Measurements from ENCODE around the gene JARID2.

Gene JARID2

GRCh38 chr6:15239616-15240364 lies 6.1 kb upstream of the JARID2 start:
- Mint-ChIP-seq H3K27ac (ENCODE audit: low read depth) (no peak overlapping the region), H3K4me1 (no peaks in the 10 kb centered on the region), H3K27me3 (no peaks in the 10 kb centered on the region), H3K4me3 (no peak overlapping the region), H3K9me3 (no peaks in the 10 kb centered on the region), H3K36me3 (ENCODE audit: insufficient read depth) (peaks cover under 1% of the 10 kb centered on the region)
- DNase-seq (ENCODE audit: low spot score in 2 of 2) (no peak), ATAC-seq (replicated peaks; ENCODE audit: extremely low read depth, poor library complexity, severe bottlenecking) (no peak)

GRCh38 chr6:15242503-15242902 lies 3.4 kb upstream of the JARID2 start:
- H3K4me1 Mint-ChIP-seq = peaks cover 16% of the 10 kb centered on the region
- no peaks in the 10 kb centered on the region for H3K27me3 Mint-ChIP-seq
- H3K9me3 Mint-ChIP-seq = no peaks in the 10 kb centered on the region
- DNase-seq (ENCODE audit: low spot score in 2 of 2) = no peak
- no peak overlapping the region for H3K4me3 Mint-ChIP-seq
- H3K27ac Mint-ChIP-seq (ENCODE audit: low read depth) = no peak overlapping the region
- peaks cover 13% of the 10 kb centered on the region for H3K36me3 Mint-ChIP-seq (ENCODE audit: insufficient read depth)
- no peak for ATAC-seq (replicated peaks; ENCODE audit: extremely low read depth, poor library complexity, severe bottlenecking)

GRCh38 chr6:15242937-15243614 lies 2.8 kb upstream of the JARID2 start:
- DNase-seq (ENCODE audit: low spot score in 2 of 2) = no peak
- ATAC-seq (replicated peaks; ENCODE audit: extremely low read depth, poor library complexity, severe bottlenecking) = no peak
- peaks cover 21% of the 10 kb centered on the region for H3K4me1 Mint-ChIP-seq
- no peaks in the 10 kb centered on the region for H3K27me3 Mint-ChIP-seq
- H3K27ac Mint-ChIP-seq (ENCODE audit: low read depth) = no peak overlapping the region
- peaks cover 18% of the 10 kb centered on the region for H3K36me3 Mint-ChIP-seq (ENCODE audit: insufficient read depth)
- no peak overlapping the region for H3K4me3 Mint-ChIP-seq
- H3K9me3 Mint-ChIP-seq = no peaks in the 10 kb centered on the region

- Mint-ChIP-seq H3K9me3 (no peaks in the 10 kb centered on the region), H3K4me3 (peak overlapping the region; percentile 98), H3K27ac (ENCODE audit: low read depth) (no peak overlapping the region), H3K4me1 (peaks cover 25% of the 10 kb centered on the region), H3K27me3 (no peaks in the 10 kb centered on the region), H3K36me3 (ENCODE audit: insufficient read depth) (peaks cover 25% of the 10 kb centered on the region)
- DNase-seq (ENCODE audit: low spot score in 2 of 2) (no peak), ATAC-seq (replicated peaks; ENCODE audit: extremely low read depth, poor library complexity, severe bottlenecking) (no peak)
Observed at GRCh38 chr6:15243910-15244619, 1.8 kb upstream of the JARID2 start.

- ATAC-seq (replicated peaks; ENCODE audit: extremely low read depth, poor library complexity, severe bottlenecking) (peak; percentile 10), DNase-seq (ENCODE audit: low spot score in 2 of 2) (peak; percentile 38 to 53)
- H3K27me3 Mint-ChIP-seq = no peaks in the 10 kb centered on the region
- no peaks in the 10 kb centered on the region for H3K9me3 Mint-ChIP-seq
- peak overlapping the region; percentile 96 for H3K27ac Mint-ChIP-seq (ENCODE audit: low read depth)
- peaks cover 32% of the 10 kb centered on the region for H3K4me1 Mint-ChIP-seq
- peaks cover 29% of the 10 kb centered on the region for H3K36me3 Mint-ChIP-seq (ENCODE audit: insufficient read depth)
- peak overlapping the region; percentile 98 for H3K4me3 Mint-ChIP-seq
Observed at GRCh38 chr6:15244620-15245360, 1.1 kb upstream of the JARID2 start.

- no peak for DNase-seq (ENCODE audit: low spot score in 2 of 2)
- ATAC-seq (replicated peaks; ENCODE audit: extremely low read depth, poor library complexity, severe bottlenecking) = no peak
- H3K4me3 Mint-ChIP-seq = peak overlapping the region; percentile 98
Observed at GRCh38 chr6:15246217-15246665, 372 bp downstream of the JARID2 start.

GRCh38 chr6:15246666-15247499 lies 1.0 kb downstream of the JARID2 start:
- peaks cover 29% of the 10 kb centered on the region for H3K36me3 Mint-ChIP-seq (ENCODE audit: insufficient read depth)
- no peak for ATAC-seq (replicated peaks; ENCODE audit: extremely low read depth, poor library complexity, severe bottlenecking)
- peak in 1 of 2 donors; percentile 14 for DNase-seq (ENCODE audit: low spot score in 2 of 2)
- no peaks in the 10 kb centered on the region for H3K27me3 Mint-ChIP-seq
- H3K27ac Mint-ChIP-seq (ENCODE audit: low read depth) = peak overlapping the region; percentile 96
- H3K4me3 Mint-ChIP-seq = peak overlapping the region; percentile 98
- H3K4me1 Mint-ChIP-seq = peaks cover 49% of the 10 kb centered on the region
- no peaks in the 10 kb centered on the region for H3K9me3 Mint-ChIP-seq

More at GRCh38 chr6:15246217-15246665, 372 bp downstream of the JARID2 start:
- H3K36me3 Mint-ChIP-seq (ENCODE audit: insufficient read depth) = peaks cover 29% of the 10 kb centered on the region
- peak overlapping the region; percentile 96 for H3K27ac Mint-ChIP-seq (ENCODE audit: low read depth)
- H3K4me1 Mint-ChIP-seq = peaks cover 43% of the 10 kb centered on the region
- no peaks in the 10 kb centered on the region for H3K27me3 Mint-ChIP-seq
- H3K9me3 Mint-ChIP-seq = no peaks in the 10 kb centered on the region

GRCh38 chr6:15247500-15248450 lies 1.9 kb downstream of the JARID2 start:
- peaks cover 29% of the 10 kb centered on the region for H3K36me3 Mint-ChIP-seq (ENCODE audit: insufficient read depth)
- DNase-seq (ENCODE audit: low spot score in 2 of 2) (peak; percentile 23 to 30), ATAC-seq (replicated peaks; ENCODE audit: extremely low read depth, poor library complexity, severe bottlenecking) (peak; percentile 5)
- no peaks in the 10 kb centered on the region for H3K27me3 Mint-ChIP-seq
- H3K9me3 Mint-ChIP-seq = no peaks in the 10 kb centered on the region
- peaks cover 58% of the 10 kb centered on the region for H3K4me1 Mint-ChIP-seq
- H3K4me3 Mint-ChIP-seq = peak overlapping the region; percentile 98
- peak overlapping the region; percentile 96 for H3K27ac Mint-ChIP-seq (ENCODE audit: low read depth)

- Mint-ChIP-seq H3K27me3 (no peaks in the 10 kb centered on the region), H3K27ac (ENCODE audit: low read depth) (peak overlapping the region; percentile 96), H3K4me3 (peak overlapping the region; percentile 98), H3K9me3 (no peaks in the 10 kb centered on the region), H3K4me1 (peaks cover 67% of the 10 kb centered on the region), H3K36me3 (ENCODE audit: insufficient read depth) (peaks cover 29% of the 10 kb centered on the region)
- ATAC-seq (replicated peaks; ENCODE audit: extremely low read depth, poor library complexity, severe bottlenecking) (peak; percentile 63), DNase-seq (ENCODE audit: low spot score in 2 of 2) (peak; percentile 89 to 96)
Observed at GRCh38 chr6:15248451-15249370, 2.8 kb downstream of the JARID2 start.

- peak overlapping the region; percentile 98 for H3K4me3 Mint-ChIP-seq
- peak overlapping the region; percentile 96 for H3K27ac Mint-ChIP-seq (ENCODE audit: low read depth)
- no peaks in the 10 kb centered on the region for H3K27me3 Mint-ChIP-seq
- DNase-seq (ENCODE audit: low spot score in 2 of 2) (no peak), ATAC-seq (replicated peaks; ENCODE audit: extremely low read depth, poor library complexity, severe bottlenecking) (no peak)
- H3K36me3 Mint-ChIP-seq (ENCODE audit: insufficient read depth) = peaks cover 30% of the 10 kb centered on the region
- peaks cover 75% of the 10 kb centered on the region for H3K4me1 Mint-ChIP-seq
- no peaks in the 10 kb centered on the region for H3K9me3 Mint-ChIP-seq
Observed at GRCh38 chr6:15249371-15250019, 3.6 kb downstream of the JARID2 start.
